Measurements from ENCODE around the gene CAMK1D. TPM values are rescaled to one million over a fixed set of nuclear protein-coding genes. Genes with fewer than 3 reads are reported as not detected.
A peak's percentile ranks its signal among the peaks of the same experiment; 100 is the strongest.

The CAMK1D gene
- total and polyA plus RNA-seq, 2 experiments from 2014 or later, result 4.6 to 7.2 TPM

DNA sequence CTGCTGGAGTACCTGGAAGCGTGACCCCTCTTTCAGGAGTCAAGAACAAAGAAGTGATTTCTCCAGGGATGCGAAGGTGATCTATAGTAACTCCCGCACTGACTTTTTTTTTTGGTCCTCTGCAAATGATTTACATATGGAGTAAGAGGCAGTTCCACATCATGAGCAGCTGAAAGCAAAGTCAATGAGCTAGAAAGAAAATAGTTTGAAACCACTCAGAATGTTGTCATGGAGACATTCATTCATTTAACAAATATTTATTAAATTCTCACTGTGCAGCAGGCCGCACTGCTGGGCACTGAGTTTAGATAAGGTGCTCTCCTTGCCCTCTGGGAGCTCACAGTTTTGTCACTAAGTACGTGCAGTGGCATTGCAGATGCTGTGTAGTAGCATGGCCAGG, 206.7 kb downstream of the CAMK1D start:
- Histone ChIP-seq H4K20me1 (replicated peaks; ENCODE audit: insufficient read depth) (no peaks in the 10 kb centered on the region), H3K79me2 (replicated peaks; ENCODE audit: insufficient read depth) (no peaks in the 10 kb centered on the region), H3F3A (replicated peaks; ENCODE audit: low read depth) (no peaks in the 10 kb centered on the region), H3K4me1 (ENCODE audit: insufficient read depth) (no peaks in the 10 kb centered on the region), H3K4me2 (no peak overlapping the region), H3K4me3 (no peak overlapping the region), H3K9me2 (ENCODE audit: insufficient read depth) (no peaks in the 10 kb centered on the region), H3K27me3 (ENCODE audit: insufficient read depth) (no peaks in the 10 kb centered on the region), H3K27ac (ENCODE audit: low read depth) (no peak overlapping the region), H2AFZ (no peak overlapping the region), H3K36me3 (ENCODE audit: insufficient read depth) (no peaks in the 10 kb centered on the region; the same call in 1 of the 2 replicates)
- Mint-ChIP-seq H3K4me1 (no peaks in the 10 kb centered on the region), H3K4me3 (no peak overlapping the region), H3K27me3 (ENCODE audit: insufficient read depth, low read depth, poor library complexity) (no peaks in the 10 kb centered on the region), H3K27ac (0 out of 2 replicates have a peak overlapping the region, but pooled peaks have one; percentile 49), H3K36me3 (ENCODE audit: low read depth) (no peaks in the 10 kb centered on the region), H3K9me3 (no peaks in the 10 kb centered on the region)
- ATAC-seq, result no peak
- no peak for DNase-seq (ENCODE audit: low spot score)
- TF ChIP-seq, protein P1, sequence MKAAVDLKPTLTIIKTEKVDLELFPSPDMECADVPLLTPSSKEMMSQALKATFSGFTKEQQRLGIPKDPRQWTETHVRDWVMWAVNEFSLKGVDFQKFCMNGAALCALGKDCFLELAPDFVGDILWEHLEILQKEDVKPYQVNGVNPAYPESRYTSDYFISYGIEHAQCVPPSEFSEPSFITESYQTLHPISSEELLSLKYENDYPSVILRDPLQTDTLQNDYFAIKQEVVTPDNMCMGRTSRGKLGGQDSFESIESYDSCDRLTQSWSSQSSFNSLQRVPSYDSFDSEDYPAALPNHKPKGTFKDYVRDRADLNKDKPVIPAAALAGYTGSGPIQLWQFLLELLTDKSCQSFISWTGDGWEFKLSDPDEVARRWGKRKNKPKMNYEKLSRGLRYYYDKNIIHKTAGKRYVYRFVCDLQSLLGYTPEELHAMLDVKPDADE (IDR thresholded peaks at IDR 0.05), result no peak
- TF ChIP-seq JUNB (IDR thresholded peaks at IDR 0.05; ENCODE audit: unreplicated experiment) (no peak), EZH2phosphoT487 (IDR thresholded peaks at IDR 0.05; ENCODE audit: unreplicated experiment) (no peak), ZNF114 (CRISPR knock-in tag; IDR thresholded peaks at IDR 0.05) (no peak), CREB1 (CRISPR knock-in tag; IDR thresholded peaks at IDR 0.05; ENCODE audit: low read depth) (no peak), NANOG (IDR thresholded peaks at IDR 0.05; ENCODE audit: borderline replicate concordance) (no peak), POLR2AphosphoS5 (IDR thresholded peaks at IDR 0.05; ENCODE audit: low read depth) (no peak), ZNF331 (CRISPR knock-in tag; IDR thresholded peaks at IDR 0.05; ENCODE audit: low read depth) (no peak), EZH2 (IDR thresholded peaks at IDR 0.05; ENCODE audit: low read depth, unreplicated experiment) (no peak), STAT1 (IDR thresholded peaks at IDR 0.05; ENCODE audit: unreplicated experiment) (no peak)
- TF ChIP-seq, protein P2, sequence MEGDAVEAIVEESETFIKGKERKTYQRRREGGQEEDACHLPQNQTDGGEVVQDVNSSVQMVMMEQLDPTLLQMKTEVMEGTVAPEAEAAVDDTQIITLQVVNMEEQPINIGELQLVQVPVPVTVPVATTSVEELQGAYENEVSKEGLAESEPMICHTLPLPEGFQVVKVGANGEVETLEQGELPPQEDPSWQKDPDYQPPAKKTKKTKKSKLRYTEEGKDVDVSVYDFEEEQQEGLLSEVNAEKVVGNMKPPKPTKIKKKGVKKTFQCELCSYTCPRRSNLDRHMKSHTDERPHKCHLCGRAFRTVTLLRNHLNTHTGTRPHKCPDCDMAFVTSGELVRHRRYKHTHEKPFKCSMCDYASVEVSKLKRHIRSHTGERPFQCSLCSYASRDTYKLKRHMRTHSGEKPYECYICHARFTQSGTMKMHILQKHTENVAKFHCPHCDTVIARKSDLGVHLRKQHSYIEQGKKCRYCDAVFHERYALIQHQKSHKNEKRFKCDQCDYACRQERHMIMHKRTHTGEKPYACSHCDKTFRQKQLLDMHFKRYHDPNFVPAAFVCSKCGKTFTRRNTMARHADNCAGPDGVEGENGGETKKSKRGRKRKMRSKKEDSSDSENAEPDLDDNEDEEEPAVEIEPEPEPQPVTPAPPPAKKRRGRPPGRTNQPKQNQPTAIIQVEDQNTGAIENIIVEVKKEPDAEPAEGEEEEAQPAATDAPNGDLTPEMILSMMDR (conservative IDR thresholded peaks at IDR 0.05; ENCODE audit: low read depth in 2 of 2), result no peak
- TF ChIP-seq, protein P3, sequence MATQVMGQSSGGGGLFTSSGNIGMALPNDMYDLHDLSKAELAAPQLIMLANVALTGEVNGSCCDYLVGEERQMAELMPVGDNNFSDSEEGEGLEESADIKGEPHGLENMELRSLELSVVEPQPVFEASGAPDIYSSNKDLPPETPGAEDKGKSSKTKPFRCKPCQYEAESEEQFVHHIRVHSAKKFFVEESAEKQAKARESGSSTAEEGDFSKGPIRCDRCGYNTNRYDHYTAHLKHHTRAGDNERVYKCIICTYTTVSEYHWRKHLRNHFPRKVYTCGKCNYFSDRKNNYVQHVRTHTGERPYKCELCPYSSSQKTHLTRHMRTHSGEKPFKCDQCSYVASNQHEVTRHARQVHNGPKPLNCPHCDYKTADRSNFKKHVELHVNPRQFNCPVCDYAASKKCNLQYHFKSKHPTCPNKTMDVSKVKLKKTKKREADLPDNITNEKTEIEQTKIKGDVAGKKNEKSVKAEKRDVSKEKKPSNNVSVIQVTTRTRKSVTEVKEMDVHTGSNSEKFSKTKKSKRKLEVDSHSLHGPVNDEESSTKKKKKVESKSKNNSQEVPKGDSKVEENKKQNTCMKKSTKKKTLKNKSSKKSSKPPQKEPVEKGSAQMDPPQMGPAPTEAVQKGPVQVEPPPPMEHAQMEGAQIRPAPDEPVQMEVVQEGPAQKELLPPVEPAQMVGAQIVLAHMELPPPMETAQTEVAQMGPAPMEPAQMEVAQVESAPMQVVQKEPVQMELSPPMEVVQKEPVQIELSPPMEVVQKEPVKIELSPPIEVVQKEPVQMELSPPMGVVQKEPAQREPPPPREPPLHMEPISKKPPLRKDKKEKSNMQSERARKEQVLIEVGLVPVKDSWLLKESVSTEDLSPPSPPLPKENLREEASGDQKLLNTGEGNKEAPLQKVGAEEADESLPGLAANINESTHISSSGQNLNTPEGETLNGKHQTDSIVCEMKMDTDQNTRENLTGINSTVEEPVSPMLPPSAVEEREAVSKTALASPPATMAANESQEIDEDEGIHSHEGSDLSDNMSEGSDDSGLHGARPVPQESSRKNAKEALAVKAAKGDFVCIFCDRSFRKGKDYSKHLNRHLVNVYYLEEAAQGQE (IDR thresholded peaks at IDR 0.05; ENCODE audit: unreplicated experiment), result no peak
- TF ChIP-seq, protein P4, sequence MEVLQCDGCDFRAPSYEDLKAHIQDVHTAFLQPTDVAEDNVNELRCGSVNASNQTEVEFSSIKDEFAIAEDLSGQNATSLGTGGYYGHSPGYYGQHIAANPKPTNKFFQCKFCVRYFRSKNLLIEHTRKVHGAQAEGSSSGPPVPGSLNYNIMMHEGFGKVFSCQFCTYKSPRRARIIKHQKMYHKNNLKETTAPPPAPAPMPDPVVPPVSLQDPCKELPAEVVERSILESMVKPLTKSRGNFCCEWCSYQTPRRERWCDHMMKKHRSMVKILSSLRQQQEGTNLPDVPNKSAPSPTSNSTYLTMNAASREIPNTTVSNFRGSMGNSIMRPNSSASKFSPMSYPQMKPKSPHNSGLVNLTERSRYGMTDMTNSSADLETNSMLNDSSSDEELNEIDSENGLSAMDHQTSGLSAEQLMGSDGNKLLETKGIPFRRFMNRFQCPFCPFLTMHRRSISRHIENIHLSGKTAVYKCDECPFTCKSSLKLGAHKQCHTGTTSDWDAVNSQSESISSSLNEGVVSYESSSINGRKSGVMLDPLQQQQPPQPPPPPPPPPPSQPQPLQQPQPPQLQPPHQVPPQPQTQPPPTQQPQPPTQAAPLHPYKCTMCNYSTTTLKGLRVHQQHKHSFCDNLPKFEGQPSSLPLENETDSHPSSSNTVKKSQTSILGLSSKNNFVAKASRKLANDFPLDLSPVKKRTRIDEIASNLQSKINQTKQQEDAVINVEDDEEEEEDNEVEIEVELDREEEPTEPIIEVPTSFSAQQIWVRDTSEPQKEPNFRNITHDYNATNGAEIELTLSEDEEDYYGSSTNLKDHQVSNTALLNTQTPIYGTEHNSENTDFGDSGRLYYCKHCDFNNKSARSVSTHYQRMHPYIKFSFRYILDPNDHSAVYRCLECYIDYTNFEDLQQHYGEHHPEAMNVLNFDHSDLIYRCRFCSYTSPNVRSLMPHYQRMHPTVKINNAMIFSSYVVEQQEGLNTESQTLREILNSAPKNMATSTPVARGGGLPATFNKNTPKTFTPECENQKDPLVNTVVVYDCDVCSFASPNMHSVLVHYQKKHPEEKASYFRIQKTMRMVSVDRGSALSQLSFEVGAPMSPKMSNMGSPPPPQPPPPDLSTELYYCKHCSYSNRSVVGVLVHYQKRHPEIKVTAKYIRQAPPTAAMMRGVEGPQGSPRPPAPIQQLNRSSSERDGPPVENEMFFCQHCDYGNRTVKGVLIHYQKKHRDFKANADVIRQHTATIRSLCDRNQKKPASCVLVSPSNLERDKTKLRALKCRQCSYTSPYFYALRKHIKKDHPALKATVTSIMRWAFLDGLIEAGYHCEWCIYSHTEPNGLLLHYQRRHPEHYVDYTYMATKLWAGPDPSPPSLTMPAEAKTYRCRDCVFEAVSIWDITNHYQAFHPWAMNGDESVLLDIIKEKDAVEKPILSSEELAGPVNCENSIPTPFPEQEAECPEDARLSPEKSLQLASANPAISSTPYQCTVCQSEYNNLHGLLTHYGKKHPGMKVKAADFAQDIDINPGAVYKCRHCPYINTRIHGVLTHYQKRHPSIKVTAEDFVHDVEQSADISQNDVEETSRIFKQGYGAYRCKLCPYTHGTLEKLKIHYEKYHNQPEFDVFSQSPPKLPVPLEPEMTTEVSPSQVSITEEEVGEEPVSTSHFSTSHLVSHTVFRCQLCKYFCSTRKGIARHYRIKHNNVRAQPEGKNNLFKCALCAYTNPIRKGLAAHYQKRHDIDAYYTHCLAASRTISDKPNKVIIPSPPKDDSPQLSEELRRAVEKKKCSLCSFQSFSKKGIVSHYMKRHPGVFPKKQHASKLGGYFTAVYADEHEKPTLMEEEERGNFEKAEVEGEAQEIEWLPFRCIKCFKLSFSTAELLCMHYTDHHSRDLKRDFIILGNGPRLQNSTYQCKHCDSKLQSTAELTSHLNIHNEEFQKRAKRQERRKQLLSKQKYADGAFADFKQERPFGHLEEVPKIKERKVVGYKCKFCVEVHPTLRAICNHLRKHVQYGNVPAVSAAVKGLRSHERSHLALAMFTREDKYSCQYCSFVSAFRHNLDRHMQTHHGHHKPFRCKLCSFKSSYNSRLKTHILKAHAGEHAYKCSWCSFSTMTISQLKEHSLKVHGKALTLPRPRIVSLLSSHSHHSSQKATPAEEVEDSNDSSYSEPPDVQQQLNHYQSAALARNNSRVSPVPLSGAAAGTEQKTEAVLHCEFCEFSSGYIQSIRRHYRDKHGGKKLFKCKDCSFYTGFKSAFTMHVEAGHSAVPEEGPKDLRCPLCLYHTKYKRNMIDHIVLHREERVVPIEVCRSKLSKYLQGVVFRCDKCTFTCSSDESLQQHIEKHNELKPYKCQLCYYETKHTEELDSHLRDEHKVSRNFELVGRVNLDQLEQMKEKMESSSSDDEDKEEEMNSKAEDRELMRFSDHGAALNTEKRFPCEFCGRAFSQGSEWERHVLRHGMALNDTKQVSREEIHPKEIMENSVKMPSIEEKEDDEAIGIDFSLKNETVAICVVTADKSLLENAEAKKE (CRISPR knock-in tag; IDR thresholded peaks at IDR 0.05), result no peak
